Measurements from ENCODE around the gene HOXC5.

Gene HOXC5

DNA sequence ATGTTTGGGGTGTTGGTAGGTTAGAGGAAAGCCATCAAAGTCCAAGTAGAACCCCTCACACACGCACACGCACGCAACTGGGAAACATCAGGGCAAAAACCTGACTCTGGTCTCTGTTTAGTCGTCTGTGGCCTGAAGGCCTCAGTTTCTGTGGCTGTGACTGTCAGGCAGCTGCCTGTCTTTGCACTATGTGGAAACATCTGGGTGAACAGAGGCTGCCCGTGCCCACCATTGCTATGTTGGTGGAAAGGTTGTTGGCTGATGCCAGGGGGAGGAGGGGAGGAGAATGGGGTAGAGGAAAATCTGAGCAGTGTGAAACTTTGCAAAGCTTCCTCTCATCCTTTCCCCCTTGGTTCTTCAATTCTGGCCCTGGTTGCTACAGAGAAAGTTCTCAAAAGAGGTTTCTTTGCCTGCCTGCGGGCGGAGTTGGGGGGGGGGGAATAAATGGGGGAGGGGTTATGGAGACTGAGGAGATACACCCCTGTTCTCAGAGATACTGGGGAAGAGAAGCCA is 40.4 kb upstream of the HOXC5 start:
- no peak for DNase-seq (ENCODE audit: low read depth)
- no peak overlapping the region for H3K4me3 ChIP-seq (ENCODE audit: control insufficient read depth, low read depth, low read length)
- TF ChIP-seq CTCF (IDR thresholded peaks at IDR 0.05; ENCODE audit: control insufficient read depth, insufficient read depth, low read depth, low read length, missing control alignments): no peak

- no peak for DNase-seq (ENCODE audit: low read depth)
- no peak for TF ChIP-seq CTCF (IDR thresholded peaks at IDR 0.05; ENCODE audit: control insufficient read depth, insufficient read depth, low read depth, low read length, missing control alignments)
- H3K4me3 ChIP-seq (ENCODE audit: control insufficient read depth, low read depth, low read length): no peak overlapping the region
These were observed 39.5 kb upstream of the HOXC5 start for GRCh38 chr12:53993162-53994008.

GRCh38 chr12:53994009-53994263 is 38.9 kb upstream of the HOXC5 start:
- DNase-seq (ENCODE audit: low read depth): no peak
- no peak for TF ChIP-seq CTCF (IDR thresholded peaks at IDR 0.05; ENCODE audit: control insufficient read depth, insufficient read depth, low read depth, low read length, missing control alignments)
- no peak overlapping the region for H3K4me3 ChIP-seq (ENCODE audit: control insufficient read depth, low read depth, low read length)

DNA sequence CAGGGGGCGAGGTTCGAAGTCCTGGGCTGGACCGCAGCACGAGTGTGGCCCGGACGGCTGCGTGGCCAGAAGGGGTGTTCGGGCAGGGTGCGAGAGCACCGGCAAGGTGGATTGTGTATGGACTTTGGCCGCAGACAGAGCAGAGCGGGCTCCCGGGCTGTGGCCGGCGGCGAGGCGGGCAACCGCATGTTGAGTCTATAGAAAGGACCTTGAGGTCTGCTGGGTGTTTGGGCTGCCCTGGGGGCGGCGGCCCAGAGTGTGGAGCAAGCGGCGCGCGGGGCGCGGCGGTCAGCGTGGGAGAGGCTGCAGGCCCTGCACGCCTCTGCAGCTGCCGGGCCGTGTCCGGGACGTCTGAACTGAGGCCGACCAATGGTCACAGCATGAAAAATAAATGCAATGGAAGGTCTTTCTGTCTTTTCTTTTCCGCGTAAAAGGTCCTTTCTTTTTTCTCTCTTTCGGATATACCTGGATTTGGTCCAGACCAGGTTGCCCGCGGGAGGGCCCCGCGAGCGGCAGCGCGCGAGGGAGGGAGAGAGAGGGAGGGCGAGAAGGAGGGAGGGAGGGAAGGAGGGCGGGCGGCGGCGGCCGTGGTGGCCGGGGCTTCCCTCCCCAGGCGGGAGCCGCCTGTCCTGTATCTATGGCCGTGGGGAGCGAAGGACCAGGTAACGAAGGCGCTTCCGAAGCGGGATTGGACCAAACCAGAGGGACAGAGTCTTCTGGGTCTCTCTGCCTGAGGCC is 38.4 kb upstream of the HOXC5 start:
- no peak for TF ChIP-seq CTCF (IDR thresholded peaks at IDR 0.05; ENCODE audit: control insufficient read depth, insufficient read depth, low read depth, low read length, missing control alignments)
- DNase-seq (ENCODE audit: low read depth): no peak
- peak overlapping the region; percentile 7 for H3K4me3 ChIP-seq (ENCODE audit: control insufficient read depth, low read depth, low read length)

DNA sequence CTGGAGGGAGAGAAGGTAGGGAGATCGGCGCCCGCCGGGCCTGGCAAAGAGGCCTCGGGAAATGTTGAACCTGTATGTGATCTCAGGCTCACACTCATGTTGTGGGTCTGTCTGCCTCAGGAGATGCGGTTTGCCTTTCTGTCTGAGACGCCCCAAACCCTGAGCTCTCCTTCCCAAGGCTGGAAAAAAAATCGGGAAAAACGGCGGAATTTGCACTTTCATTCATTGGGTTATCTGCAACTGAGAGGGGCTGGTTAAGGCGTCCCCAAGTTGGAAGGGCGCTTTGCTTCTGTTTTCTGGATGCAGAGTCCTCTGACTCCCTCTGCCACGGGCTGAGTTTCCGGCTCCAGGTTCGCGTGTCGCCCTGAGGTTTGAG is 37.9 kb upstream of the HOXC5 start:
- no peak for TF ChIP-seq CTCF (IDR thresholded peaks at IDR 0.05; ENCODE audit: control insufficient read depth, insufficient read depth, low read depth, low read length, missing control alignments)
- H3K4me3 ChIP-seq (ENCODE audit: control insufficient read depth, low read depth, low read length): peak overlapping the region; percentile 7
- no peak for DNase-seq (ENCODE audit: low read depth)

DNA sequence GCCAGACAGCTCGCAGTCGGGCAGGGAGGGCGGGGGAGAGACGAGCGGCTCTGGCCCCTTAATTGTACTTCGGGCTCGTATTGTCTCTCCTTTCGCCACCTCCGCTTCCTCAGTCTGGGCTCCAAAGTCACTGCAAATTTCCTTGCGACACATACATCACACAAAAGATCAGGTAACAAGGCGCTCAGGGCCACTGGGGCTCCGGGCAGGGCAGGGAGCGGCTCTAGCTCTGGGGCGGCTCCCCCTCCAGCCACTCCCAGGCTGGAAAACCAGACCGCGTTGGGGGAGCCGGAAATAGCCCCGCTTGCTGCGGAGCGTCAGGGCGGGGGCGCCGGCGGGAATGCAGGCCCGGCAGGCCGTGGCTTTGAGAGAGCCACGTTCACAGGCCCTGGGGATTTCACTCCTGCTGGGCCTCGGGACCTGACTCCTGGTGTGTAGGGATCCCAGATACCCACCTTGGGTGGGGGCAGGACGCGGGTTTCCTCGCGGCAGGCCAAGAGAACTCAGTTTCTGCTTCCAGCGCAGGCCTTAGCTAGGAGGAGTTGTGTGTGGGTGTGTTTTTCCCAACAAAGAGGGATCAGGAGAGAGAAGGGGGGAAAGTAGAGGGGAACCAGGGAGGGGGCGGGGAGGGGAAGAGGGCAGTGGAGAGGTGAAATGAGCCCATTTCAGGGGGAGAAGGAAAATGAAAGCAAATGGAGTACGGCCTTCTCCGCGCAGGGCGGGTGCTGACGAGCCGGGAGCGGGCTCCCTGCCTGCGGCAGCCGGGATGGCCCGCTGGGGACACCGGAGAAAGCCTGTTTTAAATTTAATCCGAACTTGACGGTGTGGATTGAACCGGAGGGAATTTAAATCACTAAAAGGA is 37.2 kb upstream of the HOXC5 start:
- DNase-seq (ENCODE audit: low read depth): no peak
- TF ChIP-seq CTCF (IDR thresholded peaks at IDR 0.05; ENCODE audit: control insufficient read depth, insufficient read depth, low read depth, low read length, missing control alignments): no peak
- H3K4me3 ChIP-seq (ENCODE audit: control insufficient read depth, low read depth, low read length): peak overlapping the region; percentile 25
